ENCODE data around the gene DNAI1.

GRCh38 chr9:34457266-34458012 is 1.2 kb upstream of the DNAI1 start:
- TF ChIP-seq, protein P1, sequence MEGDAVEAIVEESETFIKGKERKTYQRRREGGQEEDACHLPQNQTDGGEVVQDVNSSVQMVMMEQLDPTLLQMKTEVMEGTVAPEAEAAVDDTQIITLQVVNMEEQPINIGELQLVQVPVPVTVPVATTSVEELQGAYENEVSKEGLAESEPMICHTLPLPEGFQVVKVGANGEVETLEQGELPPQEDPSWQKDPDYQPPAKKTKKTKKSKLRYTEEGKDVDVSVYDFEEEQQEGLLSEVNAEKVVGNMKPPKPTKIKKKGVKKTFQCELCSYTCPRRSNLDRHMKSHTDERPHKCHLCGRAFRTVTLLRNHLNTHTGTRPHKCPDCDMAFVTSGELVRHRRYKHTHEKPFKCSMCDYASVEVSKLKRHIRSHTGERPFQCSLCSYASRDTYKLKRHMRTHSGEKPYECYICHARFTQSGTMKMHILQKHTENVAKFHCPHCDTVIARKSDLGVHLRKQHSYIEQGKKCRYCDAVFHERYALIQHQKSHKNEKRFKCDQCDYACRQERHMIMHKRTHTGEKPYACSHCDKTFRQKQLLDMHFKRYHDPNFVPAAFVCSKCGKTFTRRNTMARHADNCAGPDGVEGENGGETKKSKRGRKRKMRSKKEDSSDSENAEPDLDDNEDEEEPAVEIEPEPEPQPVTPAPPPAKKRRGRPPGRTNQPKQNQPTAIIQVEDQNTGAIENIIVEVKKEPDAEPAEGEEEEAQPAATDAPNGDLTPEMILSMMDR (IDR thresholded peaks at IDR 0.05; ENCODE audit: insufficient read depth, low read length): no peak
- TF ChIP-seq REST (IDR thresholded peaks at IDR 0.05; ENCODE audit: insufficient replicate concordance, low read depth): no peak
- no peak for TF ChIP-seq POLR2AphosphoS5 (IDR thresholded peaks at IDR 0.05; ENCODE audit: low read depth)
